ENCODE measurements around the gene RBM6.

DNA sequence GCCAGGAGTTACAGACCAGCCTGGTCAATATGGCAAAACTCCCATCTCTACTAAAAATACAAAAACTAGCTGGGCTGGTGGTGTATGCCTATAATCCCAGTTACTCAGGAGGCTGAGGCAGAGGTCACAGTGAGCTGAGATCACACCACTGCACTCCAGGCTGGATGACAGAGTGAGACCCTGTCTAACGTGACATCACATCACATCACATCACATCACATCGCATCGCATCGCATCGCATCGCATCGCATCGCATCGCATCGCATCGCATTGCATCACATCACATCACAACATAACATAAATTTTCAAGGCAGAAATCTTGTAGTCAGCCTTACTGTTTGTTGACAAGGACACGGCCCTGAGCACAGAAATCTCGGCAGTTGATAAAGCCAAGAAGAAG, 44.4 kb downstream of the RBM6 start:
- no peak for TF ChIP-seq POLR2A (IDR thresholded peaks at IDR 0.05)
- TF ChIP-seq, protein P1, sequence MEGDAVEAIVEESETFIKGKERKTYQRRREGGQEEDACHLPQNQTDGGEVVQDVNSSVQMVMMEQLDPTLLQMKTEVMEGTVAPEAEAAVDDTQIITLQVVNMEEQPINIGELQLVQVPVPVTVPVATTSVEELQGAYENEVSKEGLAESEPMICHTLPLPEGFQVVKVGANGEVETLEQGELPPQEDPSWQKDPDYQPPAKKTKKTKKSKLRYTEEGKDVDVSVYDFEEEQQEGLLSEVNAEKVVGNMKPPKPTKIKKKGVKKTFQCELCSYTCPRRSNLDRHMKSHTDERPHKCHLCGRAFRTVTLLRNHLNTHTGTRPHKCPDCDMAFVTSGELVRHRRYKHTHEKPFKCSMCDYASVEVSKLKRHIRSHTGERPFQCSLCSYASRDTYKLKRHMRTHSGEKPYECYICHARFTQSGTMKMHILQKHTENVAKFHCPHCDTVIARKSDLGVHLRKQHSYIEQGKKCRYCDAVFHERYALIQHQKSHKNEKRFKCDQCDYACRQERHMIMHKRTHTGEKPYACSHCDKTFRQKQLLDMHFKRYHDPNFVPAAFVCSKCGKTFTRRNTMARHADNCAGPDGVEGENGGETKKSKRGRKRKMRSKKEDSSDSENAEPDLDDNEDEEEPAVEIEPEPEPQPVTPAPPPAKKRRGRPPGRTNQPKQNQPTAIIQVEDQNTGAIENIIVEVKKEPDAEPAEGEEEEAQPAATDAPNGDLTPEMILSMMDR (IDR thresholded peaks at IDR 0.05): no peak

Data from adrenal gland (tissue), 5 donors.